GM19397 (cell line): Measurements from ENCODE around the gene NPTX2.

Experiments used
- ATAC-seq: cut with Tn5 transposase; IDR thresholded peaks from one replicate; pipeline ENCODE4 v1.9.1; 2021; ENCODE audit warnings: mild to moderate bottlenecking, moderate library complexity; ENCODE audit not compliant: unreplicated experiment

The NPTX2 gene

DNA sequence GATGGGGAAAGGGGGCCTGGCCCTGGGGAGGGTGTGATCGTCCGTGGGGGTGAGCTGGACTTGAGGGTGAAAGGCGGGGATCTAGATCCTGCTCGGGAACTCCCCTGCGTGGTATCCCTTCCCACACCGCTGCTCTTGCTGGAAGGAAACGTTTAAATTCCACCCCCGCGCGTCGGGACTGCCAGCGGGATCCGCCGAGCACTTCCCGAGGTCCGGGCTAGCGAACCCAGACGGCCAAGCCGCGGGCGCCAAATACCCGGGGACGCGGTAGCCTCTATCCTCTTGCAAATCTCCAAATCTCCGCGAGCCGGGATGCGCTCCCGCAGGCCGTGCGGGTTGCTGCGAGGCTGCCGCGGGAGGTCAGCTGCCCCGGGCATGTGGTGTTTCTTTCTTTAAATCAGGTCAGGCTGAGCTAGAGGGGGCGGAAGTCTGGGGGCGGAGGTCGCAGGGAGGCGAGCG is 904 bp downstream of the NPTX2 start:
- ATAC-seq, result no peak

DNA sequence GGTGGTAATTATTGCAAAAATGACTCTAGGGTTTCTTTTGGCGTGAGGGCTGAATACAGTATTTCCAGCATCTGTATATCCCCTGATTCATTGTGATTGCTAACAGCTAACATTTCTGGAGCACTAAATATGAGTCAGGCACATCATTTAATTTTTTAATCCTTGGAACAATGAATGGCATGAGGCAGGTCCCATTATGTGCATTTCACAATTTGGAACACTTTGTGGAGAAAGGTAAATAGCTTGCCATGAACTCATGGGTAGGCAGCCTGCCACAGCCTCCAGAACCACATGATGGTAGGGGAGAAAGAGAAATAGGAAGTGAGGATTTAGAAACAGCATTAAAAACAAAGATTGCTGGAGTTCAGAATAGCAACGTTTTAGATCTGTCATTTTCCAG is 1.7 kb downstream of the NPTX2 start:
- no peak for ATAC-seq

DNA sequence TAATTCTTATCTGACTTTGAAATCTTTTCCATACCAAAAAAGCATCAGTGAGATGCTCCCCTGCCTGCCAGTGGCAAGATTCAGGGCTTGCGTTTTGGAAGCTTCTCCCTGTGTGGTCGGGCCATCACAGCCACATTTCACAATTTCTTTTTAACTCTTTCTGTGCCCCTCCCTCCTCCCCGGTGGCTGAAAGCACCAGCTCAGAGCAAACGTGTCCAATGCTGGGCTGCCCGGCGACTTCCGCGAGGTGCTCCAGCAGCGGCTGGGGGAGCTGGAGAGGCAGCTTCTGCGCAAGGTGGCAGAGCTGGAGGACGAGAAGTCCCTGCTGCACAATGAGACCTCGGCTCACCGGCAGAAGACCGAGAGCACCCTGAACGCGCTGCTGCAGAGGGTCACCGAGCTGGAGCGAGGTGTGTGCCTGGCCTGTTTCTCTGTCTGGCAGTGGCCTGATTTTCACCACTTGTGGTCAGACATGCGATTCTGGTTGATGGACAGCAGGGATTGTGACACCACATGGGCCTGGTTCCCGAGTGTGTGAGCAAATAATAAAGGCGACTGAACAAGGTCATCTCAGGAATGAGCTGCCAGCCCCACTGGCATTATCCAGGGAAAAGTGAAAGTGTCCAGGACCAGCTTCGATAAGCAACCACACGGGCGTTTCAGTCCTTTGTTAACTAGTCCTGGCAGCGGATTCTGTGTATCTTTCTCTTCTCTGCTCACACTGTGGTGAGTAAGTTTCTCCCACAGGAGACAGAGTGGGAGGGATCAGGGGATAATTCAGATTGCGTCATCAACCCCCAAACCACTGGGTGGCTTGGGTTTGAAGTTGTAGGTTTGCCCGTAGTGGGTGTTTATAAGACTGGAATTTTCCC is 2.6 kb downstream of the NPTX2 start:
- ATAC-seq, result no peak

DNA sequence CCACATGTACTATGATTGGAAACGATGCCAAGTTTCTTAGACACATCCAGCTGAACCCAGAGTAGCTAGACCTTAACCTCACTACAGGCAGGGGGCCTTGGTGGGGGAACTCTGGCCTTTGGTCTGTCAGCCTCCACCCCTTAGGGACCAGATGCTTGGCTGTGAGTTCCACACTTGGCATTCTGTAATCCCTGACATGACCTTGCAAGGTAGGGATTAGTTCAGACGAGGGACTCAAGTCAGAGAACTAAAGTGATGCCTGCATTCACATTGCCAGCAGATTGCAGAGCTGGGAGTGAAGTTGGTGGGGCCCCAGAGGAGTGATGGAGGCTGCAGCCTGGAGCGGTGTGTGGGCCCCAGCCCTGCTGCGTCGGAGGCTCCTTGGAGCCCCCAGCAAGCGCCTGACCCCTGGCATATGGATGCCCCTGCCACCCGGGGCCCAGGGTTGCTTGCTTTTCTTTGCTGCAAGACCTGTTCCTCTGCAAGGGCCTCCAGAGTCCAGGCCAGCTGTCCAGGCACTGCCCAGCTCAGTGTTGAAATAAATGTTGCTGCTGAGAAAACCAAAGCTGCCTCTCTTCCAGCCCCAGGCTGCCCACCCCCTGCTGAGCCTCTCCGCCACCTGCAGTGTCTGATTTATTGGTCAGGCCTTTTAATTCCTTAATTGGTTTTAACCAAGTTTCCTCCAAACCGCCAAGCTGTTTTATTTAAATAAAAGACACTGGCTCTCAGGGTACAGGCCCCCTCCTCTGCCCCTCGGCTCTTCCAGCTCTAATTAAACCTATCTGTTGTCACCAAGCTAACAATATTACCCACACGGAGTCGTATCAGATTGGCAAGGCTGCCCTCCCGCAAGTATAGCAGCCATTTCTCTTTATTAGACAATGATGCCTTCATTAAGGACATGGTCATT is 4.7 kb downstream of the NPTX2 start:
- no peak for ATAC-seq

DNA sequence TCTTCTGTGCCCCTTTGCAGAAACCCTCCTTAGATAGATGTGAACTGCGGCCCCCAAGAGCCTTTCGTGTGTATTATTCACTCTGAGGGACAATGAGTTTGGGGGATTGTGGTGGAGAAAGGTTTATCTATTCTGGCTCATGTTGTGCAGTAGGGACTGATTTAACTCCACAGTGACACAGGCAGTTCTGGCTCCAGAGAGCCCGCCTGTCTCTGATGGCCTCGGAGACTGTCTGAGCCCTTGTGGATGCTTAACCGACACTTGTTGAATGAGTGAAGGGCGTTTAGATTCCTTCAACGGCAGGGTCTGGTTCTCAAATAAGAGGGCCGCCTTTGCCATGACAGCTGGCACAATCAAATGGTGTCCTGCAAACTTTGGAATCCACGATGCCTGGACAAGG is 5.8 kb downstream of the NPTX2 start:
- no peak for ATAC-seq

DNA sequence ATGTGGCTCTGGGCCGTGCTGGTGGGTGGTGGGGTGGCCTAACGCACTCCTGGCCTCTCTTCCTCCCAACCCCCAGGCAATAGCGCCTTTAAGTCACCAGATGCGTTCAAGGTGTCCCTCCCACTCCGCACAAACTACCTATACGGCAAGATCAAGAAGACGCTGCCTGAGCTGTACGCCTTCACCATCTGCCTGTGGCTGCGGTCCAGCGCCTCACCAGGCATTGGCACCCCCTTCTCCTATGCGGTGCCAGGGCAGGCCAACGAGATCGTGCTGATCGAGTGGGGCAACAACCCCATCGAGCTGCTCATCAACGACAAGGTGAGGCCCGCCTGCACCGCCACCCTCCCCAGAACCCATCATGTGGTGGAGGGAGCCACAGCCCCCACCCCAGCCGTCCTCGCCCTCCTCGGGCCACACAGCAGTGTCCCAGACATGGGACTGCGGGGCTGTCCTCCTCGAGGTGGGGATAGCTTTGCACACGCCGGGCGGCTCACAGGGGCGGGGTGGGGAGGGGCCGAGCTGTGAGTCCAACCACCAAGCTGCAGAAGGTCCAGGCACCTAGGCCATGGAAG is 7.8 kb downstream of the NPTX2 start:
- no peak for ATAC-seq

DNA sequence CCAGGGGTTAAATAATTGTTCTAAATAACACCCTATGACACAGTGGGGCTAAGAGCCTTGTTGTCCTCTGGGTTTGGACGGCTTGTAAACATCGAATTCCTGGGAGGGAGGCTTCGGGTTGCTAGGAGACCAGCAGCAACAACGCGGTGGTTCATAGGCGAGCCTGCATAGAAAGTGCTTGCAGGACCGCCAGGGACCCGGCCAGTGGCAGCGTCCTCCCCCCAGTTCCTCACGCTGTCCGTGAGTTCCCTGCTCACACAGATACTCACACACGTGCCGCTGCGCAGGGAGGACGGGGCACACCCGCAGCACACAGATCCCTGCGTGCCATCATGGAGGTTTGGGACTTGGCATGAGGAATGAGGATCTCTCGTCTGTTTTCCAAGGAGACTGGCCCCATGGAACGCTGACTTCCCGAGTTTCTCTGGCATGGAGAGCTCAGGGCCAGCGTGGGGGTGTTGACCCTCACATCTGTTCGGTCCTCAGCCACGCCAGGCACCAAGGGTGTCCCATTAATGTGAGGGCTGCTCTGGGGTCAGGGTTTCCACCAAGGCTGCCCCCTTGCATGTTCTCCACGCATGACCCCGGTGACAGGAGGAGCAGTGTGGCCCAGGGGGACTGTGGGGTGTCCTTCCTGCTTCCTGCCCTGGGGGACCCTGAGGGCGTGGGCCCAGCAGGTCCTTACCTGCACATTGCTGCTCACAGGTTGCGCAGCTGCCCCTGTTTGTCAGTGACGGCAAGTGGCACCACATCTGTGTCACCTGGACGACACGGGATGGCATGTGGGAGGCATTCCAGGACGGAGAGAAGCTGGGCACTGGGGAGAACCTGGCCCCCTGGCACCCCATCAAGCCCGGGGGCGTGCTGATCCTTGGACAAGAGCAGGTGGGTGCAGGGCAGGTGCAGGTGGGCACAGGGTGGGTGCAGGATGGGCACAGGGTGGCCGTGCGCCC is 9.7 kb downstream of the NPTX2 start:
- no peak for ATAC-seq

DNA sequence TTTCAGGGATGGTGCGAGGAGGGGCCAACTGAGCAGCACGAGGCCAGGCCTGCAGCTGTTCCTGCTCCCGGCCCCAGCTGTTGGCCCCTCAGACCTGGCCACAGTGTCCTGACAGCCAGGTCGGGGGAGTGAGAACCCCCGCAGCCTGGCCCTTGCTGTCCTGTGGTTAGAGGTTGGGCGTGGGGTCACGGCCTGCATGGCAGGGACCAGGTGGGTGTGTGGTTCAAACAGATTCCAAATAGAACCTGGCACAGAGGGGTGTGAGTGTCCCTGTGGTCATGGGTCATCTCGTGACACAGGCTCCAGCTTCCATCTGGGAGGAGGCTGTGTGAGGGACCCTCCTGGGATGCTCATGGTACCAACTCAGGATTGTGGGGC is 10.3 kb downstream of the NPTX2 start:
- ATAC-seq, result no peak

DNA sequence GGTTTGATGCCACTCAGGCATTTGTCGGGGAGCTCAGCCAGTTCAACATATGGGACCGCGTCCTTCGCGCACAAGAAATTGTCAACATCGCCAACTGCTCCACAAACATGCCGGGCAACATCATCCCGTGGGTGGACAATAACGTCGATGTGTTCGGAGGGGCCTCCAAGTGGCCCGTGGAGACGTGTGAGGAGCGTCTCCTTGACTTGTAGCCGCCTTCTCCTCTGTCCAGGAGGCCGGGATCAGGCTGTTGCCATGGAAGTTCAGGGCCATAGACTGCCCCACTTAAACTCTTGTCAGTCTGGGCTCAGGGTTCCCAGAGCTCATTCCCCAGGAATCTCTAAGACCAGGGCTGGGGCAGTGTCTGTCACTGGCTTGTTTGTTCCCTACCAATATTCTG is 11.3 kb downstream of the NPTX2 start:
- ATAC-seq, result no peak

DNA sequence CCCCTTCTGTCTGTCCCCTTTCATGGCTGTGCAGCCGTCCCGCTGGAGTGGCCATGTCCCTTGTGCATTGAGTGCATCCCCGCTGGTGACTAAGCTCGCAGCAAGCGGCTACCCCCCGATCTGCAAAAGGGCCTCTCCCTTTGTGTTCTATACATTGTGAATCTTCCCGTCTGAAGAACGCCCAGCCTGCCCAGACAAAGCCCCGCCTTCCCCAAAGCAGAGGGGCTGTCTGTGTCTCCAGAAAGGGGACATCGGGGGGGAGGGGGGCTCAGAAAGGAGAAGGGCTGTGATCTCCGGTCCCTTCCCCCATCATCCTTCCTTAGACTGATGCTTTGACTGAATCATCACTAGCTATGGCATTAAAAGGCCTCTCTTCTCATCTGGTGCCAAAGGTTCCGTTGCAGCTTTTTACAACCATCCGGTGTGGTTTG is 11.9 kb downstream of the NPTX2 start:
- ATAC-seq, result no peak

DNA sequence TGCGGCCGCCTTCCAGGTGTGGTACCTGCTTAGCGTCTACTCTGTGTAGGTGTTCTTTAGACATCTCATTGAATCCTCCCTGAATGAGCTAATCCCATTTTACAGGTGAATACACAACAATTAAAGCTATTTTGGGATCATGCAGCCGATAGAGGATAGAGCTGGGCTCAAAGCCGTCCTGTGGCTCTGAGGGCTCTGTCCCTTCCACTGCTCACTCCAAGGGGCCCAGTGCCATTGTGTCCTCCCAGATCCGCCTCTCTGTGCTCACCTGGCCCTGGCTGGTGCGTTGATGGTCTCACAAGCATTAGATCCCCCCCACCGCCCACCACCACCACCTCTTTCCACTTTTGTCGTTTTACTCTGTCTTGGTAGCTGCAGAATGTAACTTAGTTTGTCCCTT is 13.1 kb downstream of the NPTX2 start:
- ATAC-seq, result no peak

DNA sequence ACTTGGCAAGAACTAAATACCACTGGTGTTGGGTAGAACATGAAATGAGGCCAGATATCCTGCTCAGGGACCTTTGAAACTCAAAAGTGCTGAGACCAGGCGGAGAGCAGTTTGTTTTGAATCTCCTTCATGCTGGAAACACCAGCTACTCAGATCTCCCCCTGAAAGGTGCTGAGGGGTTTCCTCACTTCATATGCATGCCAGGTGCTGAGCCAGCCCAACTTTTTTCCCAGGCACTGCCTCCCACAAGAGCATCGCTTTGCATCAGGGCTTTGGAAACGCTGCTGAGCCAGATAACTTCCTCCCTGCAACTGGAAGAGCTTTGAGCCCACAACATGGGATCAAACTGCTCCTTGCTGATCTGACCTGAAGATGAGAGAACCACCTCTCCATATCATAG is 13.7 kb downstream of the NPTX2 start:
- ATAC-seq, result no peak

DNA sequence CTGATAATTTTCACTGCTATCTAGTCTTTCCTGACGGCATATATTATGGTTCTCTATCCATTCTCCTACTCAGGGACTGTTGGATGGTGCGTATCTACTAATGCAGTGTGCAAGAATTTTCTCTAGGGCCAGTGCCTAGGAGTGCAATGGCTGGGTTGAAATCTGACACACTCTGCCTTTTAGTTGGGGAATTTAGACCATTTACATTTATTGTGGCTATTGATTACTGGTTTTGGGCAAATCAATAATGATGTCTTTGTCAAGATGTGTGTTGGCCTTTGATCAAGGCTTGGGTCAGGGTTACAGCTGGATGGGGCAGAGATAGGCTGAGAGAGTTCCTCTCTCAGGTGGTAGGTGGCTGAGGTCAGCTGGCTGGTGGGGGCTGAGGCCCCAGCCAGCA is 21.8 kb downstream of the NPTX2 start:
- ATAC-seq, result no peak

DNA sequence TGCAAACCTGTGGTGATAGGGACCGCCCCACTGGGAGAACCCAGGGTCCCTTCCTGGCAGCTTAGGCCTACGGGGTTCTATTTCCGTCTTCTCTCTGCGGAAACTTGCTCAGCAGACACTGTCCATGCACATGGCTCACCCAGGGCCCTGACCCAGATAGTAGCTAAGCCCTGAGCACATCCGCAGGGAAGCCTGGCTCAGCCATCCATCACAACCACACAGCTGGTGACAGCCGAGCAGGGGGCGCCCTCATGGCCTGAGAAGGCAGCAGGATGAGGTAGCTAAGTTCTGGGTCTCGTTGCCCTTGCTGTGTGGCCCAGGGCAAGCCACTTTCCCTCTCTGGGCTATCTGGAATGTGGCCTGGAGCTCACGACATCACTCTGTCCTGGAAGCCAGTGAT is 23.3 kb downstream of the NPTX2 start:
- no peak for ATAC-seq

DNA sequence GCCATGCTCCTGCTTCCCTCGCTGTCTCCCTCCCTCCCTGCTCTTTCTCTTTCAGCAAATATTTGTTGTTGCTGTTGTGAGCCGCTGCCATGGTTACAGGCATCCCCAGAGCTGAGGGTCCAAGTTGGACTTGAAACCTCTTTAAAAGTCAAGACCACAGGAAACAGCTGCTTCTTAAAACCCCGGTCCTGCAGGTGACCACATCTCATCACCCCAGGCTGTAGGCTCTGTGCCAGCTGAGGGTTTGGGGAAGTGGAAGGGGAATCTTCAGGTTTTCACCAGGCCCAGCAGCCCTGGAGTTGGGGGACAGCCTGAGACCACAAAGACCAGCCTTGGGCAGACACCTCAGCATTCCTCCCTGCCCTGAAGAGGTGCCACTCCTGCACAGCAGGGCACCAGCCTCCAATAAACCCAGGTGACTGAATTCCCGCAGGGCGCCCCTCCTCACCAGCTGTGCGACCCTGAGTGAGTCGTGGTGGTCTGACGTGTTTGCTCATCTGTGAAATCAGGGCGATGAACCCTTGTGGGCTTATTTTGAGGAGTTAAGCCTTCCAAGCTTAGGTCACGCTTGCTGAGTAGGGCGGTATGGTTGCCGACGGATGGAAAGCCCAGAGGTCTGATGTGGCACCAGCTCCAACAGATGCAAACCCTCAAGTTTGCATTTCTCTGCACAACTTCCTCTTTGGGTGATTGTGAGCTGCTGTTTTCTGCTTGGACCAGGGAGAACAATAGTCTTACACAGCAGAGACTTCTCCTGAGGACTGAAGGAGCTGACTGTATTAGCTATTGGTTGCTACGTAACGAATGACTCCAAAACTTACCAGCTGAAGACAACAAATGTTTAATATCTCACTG is 24.8 kb downstream of the NPTX2 start:
- peak; percentile 81 for ATAC-seq

DNA sequence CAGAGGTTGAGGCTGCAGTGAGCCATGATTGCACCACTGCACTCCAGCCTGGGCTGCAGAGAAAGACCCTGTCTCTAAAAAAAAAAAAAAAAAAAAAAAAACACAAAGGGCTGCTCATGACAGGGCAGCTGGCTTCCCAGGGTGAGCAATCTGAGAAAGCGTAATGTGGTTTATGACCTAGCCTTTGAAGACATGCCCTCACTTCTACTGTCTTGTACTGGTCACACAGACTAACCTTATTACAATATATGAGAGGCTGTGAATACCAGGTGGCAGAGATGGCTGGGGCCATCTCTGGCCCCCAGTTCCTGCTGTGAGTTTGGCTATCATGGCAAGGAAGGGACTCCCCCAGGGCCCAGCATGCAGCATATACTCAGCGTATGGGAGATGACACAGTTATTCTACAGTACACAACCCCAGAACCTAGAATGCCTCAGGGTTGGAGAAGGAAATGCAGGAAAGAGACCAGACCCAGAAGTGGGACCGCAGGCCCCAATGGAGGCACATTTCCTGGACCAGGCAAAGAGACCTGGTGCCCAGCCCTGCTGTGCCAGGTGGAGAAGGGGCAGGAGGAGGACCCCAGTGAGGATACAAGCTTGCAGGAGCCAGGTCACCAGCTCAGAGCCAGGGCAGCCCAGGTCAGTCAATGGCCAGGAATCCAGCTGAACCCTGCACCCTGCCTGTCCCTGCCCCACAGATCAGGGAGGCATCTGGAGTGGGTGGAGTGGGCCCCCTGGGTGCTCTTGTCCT is 26.3 kb downstream of the NPTX2 start:
- ATAC-seq, result no peak

DNA sequence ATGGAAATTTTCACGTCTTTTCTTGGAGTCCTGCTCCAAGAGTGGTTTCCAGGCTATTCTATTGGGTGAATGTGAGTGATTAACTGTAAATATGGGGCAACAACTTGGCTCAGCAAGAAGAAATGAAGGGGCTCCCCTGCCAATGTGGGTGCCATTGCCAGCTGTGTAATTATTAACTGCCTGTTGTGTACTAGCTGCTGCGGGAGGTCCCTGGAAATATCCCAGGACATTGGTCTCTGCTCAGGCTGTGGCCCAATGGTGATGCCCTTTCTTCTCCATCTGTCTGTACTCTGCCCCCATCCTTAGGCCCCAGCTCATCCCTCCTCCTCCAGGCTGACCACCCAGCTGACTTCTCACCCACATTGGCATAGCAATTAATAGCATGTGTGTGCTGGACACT is 29.4 kb downstream of the NPTX2 start:
- no peak for ATAC-seq

DNA sequence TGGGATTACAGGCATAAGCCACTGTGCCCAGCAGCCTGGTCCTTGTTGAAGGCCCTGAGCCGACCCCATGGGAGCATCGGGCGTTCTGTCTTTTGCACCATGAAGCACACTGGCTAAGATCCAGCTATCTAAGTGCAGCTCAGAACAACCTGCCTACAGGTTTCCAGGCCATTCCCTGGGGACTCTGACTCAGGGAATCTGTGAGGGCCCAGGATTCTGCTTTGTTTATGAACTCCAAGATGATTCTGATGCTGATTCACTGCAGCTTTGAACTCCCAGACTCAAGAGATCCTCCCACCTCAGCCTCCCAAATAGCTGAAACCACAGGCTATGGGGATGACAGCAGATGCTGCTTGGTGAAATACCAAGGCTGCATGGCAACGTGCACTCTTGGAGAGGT is 30.2 kb downstream of the NPTX2 start:
- no peak for ATAC-seq

DNA sequence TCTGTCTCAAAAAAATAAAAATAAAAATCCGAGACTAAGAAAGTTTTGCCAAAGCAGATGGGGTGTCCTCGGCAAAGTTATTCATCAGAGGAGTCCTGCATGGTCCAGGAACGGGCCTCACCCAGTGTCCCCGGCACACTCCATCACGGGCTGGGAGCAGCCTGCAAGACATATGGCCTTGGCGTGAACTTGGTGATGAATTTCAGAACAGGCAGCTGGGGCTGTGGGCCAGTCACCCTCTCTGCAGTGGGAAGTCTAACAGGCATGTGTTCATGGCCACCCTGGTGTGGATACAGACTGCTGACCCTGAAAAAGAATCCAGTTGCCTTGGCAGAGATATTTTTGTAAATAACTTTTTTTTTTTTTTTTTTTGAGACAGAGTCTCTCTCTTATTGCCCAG is 34.7 kb downstream of the NPTX2 start:
- ATAC-seq, result no peak
